ENCODE data around the gene TMEM217.

TMEM217 gene

DNA sequence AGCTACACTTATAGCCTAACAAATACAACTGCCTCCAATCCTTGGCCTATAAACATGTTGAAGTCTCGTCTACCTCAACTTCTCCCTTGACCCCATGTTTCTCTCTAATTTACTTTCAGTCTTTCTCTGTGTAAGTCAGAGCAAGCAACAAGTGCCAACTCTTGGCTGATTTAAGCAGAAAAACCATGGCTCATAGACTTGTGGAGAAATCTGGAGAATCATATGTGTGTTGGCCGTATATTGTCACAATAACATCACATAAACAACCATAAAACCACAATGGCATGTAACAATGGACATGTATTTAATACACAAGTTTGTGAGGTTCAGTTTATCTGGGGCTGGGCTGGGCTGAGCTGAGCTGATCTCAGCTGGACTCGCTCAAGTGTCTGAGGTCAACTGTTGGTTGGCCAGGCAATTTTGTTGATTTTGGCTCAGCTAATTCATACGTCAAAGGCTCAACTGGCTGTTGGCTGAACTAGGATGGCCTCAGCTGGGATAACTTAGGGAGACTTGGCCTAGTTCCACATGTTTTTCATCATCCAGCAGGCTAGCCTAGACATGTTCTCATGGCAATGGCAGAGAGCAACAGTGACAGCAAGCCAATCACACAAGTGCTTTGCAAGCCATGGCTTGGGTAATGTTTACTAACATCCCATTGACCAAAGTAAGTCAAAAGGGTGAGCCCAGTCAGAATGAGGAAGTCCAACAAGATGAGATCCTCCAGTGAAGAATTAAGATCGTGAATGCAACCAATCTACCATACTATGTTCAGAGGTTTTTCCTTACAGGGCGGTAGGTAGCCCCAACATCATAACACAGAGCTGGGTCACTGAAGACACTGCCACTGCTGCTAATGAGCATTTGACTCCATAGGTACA, 13.3 kb downstream of the TMEM217 start:
- in situ Hi-C loops (cut with HindIII; ENCODE audit: low sequenced_read_pairs) = no loop called here

- in situ Hi-C loops (cut with HindIII; ENCODE audit: low sequenced_read_pairs) = no loop called here
Observed at GRCh38 chr6:37243816-37244370, 14.1 kb downstream of the TMEM217 start.

DNA sequence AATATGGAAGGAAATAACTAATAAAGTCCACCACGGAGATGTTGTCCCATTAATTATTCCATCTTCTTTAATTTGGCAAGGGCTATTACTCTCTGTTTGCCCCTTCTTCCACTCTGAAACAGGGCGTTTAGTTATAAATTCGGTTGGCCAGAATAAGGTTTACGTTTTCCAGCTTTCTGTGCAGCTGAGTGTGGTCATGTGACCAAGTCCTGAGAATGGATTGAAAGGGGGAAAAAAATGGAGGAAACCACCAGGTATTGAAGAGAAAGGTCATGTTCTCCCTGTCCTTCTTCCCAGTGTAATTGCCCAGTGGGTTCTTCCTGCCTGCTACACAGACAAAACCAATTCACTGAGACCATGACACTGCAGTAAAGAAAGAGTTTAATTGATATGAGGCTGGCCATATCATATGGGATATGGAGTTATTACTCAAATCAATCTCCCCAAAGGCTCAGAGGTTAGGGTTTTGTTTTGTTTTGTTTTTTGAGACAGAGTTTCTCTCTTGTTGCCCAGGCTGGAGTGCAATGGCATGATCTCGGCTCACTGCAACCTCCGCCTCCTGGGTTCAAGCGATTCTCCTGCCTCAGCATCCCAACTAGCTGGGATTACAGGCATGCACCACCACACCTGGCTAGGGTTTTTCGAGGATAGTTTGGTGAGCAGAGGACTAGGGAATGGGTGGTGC, 14.7 kb downstream of the TMEM217 start:
- in situ Hi-C loops (cut with HindIII; ENCODE audit: low sequenced_read_pairs) = no loop called here

- in situ Hi-C loops (cut with HindIII; ENCODE audit: low sequenced_read_pairs) = no loop called here
Observed at GRCh38 chr6:37242429-37243052, 15.4 kb downstream of the TMEM217 start.

GRCh38 chr6:37241775-37242428, 16.0 kb downstream of the TMEM217 start:
- in situ Hi-C loops (cut with HindIII; ENCODE audit: low sequenced_read_pairs) = no loop called here

- in situ Hi-C loops (cut with HindIII; ENCODE audit: low sequenced_read_pairs) = no loop called here
Observed at GRCh38 chr6:37241131-37241530, 16.8 kb downstream of the TMEM217 start.

GRCh38 chr6:37239950-37240713, 17.8 kb downstream of the TMEM217 start:
- in situ Hi-C loops (cut with HindIII; ENCODE audit: low sequenced_read_pairs) = no loop called here

- in situ Hi-C loops (cut with HindIII; ENCODE audit: low sequenced_read_pairs) = no loop called here
Observed at GRCh38 chr6:37239526-37239925, 18.4 kb downstream of the TMEM217 start.

GRCh38 chr6:37238381-37238780, 19.6 kb downstream of the TMEM217 start:
- in situ Hi-C loops (cut with HindIII; ENCODE audit: low sequenced_read_pairs) = no loop called here

- in situ Hi-C loops (cut with HindIII; ENCODE audit: low sequenced_read_pairs) = no loop called here
Observed at GRCh38 chr6:37237789-37238188, 20.2 kb downstream of the TMEM217 start.

DNA sequence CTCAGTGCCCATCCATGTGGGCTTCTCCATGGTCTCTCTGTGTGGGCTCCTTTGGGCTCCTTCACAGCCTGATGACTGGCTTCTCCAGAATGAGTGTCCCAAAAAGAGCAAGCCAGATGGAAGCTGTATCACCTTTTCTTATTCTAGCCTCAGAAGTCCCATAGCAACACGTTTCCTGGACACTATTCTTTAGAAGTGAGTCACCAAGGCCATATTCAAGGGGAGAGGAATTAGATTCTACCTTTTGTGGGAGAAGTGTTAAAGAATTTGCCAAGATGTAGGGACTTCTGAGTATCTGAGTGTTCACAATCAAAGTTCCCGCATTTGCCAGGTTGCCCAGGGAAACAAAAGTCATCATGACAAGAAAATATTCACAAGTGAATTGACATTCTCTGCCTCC, 21.0 kb downstream of the TMEM217 start:
- in situ Hi-C loops (cut with HindIII; ENCODE audit: low sequenced_read_pairs) = no loop called here

GRCh38 chr6:37233541-37233940, 24.4 kb downstream of the TMEM217 start:
- in situ Hi-C loops (cut with HindIII; ENCODE audit: low sequenced_read_pairs) = no loop called here

DNA sequence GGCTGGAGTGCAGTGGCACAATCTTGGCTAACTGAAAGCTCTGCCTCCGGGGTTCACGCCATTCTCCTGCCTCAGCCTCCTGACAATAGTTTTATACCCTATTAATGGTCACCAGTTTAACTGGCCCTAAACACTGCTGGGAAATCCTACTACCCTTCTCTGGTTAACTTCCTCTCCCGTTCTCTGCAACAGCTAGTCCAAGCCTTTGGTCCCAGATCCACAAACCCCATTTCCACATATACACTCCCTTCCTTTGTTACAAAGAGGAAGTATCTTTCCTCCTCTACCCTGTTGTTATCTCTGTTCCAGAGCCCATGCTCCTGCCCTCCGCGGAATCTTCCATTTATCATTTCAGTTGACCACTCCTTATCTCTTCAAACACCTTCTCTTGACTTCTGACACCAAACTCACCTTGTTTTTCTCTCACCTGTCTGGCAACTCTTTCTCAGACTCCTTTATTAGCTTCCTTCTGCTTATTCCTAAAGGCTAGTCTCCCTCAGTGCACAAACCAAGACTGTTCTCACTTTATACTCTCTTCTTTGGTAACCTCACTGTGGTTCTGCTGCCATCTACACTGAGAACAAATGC, 25.4 kb downstream of the TMEM217 start:
- in situ Hi-C loops (cut with HindIII; ENCODE audit: low sequenced_read_pairs) = no loop called here

DNA sequence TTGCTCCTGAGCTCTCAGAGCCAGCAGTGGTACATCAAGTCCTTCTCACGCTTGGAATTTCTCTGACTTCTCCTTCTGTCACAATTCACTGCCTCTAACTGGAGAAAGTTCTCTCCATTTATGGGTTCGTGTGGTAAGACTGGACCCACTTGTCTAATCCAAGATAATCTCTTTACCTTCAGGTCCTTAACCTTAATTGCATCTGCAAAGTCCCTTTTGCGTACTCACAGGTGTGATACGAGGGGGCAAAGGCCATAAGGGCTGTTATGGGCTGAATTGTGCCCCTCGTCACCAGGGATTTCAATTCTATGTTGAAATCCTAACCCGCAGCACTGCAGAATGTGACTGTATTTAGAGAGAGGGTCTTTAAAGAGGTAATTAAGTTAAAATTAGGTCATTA, 27.8 kb downstream of the TMEM217 start:
- in situ Hi-C loops (cut with HindIII; ENCODE audit: low sequenced_read_pairs) = no loop called here

DNA sequence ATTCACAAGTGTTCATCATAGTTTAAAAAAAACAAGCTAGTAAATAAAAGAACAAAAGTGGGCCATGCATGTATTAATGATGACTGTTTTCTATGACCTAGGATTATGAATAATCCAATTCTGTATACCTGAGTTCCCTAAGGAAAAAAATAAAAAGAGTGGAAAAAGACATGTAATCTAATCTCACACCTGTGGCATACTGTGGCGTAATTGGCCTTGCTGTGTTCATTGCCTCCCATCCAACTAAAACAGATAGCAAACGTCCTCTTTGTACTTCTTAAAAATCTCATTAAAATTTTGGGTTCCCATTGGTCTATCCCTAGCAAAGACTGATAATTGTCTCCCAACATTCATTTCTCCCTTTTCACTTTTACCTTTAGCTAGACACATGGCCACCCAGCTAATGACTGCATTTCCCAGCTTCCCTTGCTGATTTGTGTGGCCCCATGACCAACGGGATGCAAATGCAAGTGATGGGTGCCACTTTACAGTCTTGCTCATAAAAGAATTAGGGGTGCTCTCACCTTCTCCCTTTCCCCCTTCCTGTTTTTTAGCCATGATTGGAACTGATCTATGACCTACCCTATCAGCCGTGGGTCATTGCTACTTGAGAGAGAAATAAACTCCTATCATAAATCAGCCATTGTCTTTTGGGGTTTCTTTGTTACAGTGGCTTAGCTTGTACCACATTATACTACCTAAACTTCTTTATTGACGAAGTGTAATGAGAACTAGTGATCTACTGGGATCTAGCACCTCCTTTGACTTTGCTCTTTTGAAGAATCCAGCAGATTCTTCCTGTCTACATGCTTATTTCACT, 32.4 kb downstream of the TMEM217 start:
- in situ Hi-C loops (cut with HindIII; ENCODE audit: low sequenced_read_pairs) = no loop called here

DNA sequence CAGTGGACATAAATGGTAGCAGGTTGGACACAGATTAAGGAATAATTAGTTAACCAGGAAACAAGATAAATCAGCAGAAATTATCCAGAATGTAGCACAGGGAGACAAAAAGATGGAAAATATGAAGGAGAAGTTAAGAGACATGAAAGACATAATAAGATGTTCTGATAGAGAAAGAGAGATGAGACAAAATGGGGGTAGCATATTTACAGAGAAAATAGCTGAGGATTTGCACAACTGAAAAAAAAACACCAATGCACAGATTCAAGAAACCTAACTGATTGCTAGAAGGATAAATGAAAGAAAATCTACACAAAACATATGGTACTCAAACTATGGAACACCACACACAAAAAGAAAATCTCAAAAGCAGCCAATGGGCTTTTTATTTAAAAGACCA, 35.0 kb downstream of the TMEM217 start:
- in situ Hi-C loops (cut with HindIII; ENCODE audit: low sequenced_read_pairs) = no loop called here

GRCh38 chr6:37222125-37222967, 35.6 kb downstream of the TMEM217 start:
- in situ Hi-C loops (cut with HindIII; ENCODE audit: low sequenced_read_pairs) = no loop called here

GRCh38 chr6:37221585-37222124, 36.3 kb downstream of the TMEM217 start:
- in situ Hi-C loops (cut with HindIII; ENCODE audit: low sequenced_read_pairs) = no loop called here
